ENCODE data around the gene EGFL7.
A peak's percentile ranks its signal among the peaks of the same experiment; 100 is the strongest.
"Not testable (repeated sequence)": the region's sequence is repeated elsewhere in the genome, so short reads cannot be mapped to it uniquely, and the experiment has no call there.

The EGFL7 gene

DNA sequence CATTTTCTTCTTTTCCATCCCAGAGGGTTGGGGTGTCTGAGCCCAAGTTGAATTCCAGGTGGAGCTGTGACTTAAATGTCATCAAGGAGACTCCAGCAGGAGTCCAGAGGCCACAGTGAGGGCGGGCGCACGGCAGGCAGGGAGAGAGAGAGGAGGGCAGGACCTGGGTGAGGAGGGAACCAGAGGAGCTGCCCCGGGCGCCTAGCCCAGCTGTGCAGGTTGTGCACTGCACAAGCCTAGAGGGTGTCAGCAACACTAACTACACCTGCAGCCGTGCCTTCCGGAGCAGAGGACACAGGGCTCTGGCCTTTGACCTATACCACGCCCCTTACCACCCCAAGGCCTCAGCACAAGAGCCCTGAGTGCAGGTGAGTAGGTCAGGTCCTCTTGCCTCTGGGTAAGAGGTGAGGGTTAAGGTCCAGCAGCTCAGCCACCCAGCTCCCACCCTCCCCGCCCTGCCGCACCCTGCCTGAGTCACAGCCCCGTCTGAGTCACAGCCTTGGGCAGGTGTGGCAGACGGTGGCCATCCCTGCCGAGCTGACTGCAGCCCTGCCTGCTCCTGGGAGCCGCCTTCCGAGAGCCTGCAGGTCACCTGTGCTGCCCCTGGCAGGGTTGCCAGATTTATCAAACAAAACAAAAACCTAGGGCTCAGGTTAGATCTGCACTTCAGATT, 30.9 kb downstream of the EGFL7 start:
- no peak for DNase-seq
- intact Hi-C loops (cut with DNase I): no loop called here

GRCh38 chr9:136694163-136694871, 31.6 kb downstream of the EGFL7 start:
- intact Hi-C loops (cut with DNase I): no loop called here
- peak in 1 of 10 donors; percentile 40 for DNase-seq

DNA sequence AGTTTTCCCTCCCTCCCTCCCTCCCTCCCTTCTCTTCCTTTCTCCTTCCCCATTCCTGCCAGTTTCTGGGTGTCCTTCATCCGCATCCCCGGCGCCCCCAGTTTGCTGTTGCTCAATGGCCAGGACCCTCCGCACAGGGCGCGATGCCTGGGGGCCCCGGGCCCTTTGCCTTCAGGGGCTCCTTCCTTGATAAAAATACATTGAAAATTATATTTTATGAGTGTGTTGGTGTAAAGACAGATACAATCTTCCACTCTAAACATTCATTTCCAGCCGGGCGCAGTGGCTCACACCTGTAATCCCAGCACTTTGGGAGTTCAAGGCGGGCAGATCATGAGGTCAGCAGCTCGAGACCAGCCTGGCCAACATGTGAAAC, 32.1 kb downstream of the EGFL7 start:
- intact Hi-C loops (cut with DNase I): no loop called here
- no peak for DNase-seq

DNA sequence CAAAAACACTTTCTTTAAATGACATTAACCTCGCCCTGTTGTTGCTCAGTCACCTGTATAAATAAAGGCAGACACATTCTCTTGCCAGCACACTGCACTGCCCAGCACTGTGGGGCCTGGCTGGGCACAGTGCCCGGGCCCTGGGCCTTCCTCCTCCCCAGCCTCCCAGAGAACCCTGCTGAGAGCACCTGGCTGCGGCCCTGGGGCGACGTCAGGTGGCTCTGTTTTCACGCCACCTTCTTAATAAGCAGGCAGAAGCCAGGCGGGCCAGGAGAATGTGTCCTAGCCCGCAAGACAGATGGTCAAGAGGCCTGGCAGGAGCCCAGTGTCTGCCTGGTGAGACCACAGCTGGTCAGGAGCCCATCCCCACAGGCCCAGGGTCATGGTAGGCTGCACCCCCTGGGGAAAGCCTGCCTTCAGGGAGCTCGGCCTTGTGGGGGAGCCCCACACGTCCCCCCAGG, 32.7 kb downstream of the EGFL7 start:
- no peak for DNase-seq
- intact Hi-C loops (cut with DNase I): no loop called here

- intact Hi-C loops (cut with DNase I): no loop called here
- DNase-seq: no peak
These were observed 33.2 kb downstream of the EGFL7 start for GRCh38 chr9:136695955-136696354.

- intact Hi-C loops (cut with DNase I): no loop called here
- no peak for DNase-seq
These were observed 33.8 kb downstream of the EGFL7 start for GRCh38 chr9:136696502-136696901.

DNA sequence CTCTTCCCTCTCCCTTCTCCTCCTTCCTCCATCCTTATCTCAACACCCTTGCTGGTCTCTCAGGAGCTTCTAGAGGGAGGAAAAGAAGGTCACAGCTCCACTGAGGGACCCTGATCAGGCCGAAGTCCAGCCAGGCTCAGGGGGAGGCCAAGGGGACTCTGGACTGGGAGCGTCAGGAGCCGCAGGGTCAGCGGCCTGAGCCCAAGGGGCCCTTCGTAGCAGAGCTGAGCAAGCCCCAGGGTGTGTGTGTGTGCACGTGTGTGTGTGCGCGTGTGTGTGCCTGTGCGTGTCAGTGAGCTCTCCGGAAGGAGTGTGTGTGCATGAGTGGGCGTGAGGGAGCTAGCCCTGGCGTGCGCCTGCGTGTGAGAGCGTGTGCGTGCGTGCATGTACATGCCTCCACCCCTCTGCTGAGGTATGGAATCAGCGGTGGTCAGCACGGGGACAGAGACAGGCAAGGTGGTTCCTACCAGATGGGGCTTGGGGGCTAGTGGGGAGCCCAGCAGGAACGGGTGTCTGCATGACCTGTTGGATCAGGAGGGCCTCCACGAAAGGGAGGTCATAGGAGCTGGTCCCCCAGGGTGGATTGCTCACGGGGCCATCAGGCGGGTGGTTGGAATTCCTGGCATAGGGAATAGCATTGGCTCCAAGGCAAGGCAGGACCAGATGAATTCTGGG, 34.6 kb downstream of the EGFL7 start:
- intact Hi-C loops (cut with DNase I): no loop called here
- no peak for DNase-seq

- intact Hi-C loops (cut with DNase I): no loop called here
- DNase-seq: no peak
These were observed 35.3 kb downstream of the EGFL7 start for GRCh38 chr9:136697821-136698526.

DNA sequence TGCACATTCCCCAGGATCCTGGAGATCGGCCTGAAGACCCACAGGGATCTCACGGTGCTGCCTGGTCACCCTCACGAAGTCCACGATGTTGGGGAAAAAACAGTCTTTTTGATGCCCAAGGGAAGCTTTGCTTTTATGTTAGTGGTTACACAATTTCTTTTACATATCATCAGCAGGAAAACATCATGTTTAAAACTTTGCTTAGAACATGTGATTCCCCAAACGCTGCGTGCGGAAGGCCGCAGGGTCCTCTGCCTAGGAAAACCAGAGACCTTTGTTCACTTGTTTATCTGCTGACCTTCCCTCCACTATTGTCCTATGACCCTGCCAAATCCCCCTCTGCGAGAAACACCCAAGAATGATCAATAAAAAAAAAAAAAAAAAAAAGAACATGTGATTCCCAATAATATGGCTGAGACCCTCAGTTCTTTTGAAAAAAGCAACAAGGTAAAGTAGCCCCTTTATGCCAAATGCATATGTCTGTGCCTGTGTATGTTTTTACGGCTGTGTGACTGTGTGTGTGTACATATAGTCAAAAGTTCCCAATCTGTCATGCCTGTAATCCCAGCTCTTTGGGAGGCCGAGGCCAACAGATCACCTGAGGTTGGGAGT, 36.0 kb downstream of the EGFL7 start:
- intact Hi-C loops (cut with DNase I): no loop called here
- no peak for DNase-seq

DNA sequence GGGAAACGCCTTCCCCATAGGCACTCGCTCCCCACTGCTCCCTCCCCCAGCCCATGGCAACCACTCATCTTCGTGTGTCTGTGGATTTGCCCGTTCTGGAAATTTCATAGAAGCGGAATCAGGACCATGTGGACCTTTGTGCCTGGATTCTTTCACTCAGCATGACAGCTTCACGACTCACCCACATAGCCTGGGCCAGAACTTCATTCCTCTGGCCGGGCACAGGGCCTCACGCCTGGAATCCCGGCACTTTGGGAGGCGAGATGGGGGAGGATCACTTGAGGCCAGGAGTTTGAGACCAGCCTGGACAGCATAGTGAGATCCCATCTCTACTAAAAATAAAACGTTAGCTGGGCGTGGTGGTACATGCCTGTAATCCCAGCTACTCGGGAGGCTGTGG, 37.6 kb downstream of the EGFL7 start:
- no peak for DNase-seq
- intact Hi-C loops (cut with DNase I): no loop called here

- no peak for DNase-seq
- intact Hi-C loops (cut with DNase I): no loop called here
These were observed 38.4 kb downstream of the EGFL7 start for GRCh38 chr9:136700959-136701667.

DNA sequence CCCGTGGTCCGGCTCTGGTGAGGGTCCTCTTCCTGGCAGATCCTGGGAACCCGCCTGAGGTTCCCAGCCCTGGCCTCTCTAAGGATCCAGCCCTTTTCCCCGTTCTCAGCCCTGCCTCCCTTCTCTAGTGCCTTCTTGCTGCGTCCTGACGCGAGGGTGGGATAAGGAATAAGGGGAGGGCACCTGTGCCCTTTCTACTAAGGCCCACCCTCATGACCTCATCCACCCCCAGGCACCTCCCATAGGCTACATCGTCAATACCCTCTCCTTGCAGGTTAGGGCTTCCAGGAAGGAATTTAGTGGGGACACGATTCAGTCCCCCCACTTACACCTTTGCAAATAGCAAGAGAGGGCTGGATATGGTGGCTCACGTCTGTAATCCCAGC, 38.9 kb downstream of the EGFL7 start:
- intact Hi-C loops (cut with DNase I): no loop called here
- no peak for DNase-seq

DNA sequence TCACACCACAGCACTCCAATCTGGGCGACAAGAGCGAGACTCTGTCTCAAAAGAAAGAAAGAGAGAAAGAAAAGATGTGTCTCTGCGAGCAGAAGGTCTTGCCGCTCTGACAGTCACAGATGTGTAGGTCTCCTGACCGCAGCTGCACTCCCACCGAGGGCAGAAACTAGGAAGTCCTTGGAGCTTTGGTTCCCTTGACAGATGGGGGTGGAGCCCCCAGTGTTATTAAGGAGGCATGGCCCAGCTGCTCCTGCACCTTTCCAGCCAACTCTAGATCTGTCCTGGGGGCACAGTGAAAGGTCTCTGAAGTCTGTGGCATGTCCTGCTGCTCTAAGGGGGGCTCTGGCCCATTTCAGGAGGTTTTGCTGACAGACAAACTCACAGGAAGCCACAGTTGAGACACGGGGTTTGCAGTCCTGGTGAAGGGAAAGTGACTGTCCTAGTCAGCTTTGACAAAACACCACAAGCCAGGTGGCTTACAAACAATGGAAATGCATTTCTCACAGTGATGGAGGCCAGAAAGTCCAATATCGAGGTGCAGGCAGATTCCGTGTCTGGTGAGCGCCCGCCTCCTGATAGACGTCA, 40.7 kb downstream of the EGFL7 start:
- intact Hi-C loops (cut with DNase I): no loop called here
- no peak for DNase-seq

DNA sequence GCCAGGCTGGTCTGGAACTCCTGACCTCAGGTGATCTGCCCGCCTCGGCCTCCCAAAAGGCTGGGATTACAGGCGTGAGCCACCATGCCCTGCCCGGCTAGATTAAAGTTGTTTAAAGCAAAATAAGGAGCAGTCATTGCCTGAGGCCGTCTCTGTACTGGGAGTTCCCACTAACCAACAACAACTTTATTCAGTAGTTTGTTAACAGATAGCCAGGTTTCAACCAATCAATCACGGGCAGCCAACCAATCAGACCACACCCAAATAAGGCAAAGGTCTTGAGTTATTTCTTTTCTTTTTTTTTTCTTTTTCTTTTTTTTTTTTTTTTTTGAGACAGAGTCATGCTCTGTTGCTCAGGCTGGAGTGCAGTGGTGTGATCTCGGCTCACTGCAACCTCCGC, 42.0 kb downstream of the EGFL7 start:
- DNase-seq; intact Hi-C loops (cut with DNase I): not testable (repeated sequence)

DNA sequence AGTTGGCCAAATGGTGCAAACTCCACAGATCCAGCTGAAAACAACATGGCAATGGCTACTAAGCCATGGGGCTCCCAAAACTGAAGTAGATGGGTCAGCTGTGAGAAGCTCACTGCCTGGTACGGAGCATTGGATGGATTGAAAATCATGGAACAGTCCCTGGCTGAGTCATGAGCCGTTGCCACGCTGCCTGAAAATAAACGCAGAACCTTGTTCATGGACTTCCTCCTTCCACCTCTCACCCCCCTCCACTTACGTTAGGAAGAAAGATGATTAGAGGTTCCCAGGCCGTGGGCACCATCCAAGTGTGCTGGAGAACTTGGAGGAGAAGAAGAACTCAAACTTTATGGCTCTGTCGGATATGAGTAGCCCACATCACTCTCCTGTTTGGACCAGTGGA, 42.8 kb downstream of the EGFL7 start:
- no peak for DNase-seq
- intact Hi-C loops (cut with DNase I): no loop called here

- no peak for DNase-seq
- intact Hi-C loops (cut with DNase I): no loop called here
These were observed 44.3 kb downstream of the EGFL7 start for GRCh38 chr9:136707011-136707410.

GRCh38 chr9:136707849-136708517, 45.3 kb downstream of the EGFL7 start:
- intact Hi-C loops (cut with DNase I): no loop called here

DNA sequence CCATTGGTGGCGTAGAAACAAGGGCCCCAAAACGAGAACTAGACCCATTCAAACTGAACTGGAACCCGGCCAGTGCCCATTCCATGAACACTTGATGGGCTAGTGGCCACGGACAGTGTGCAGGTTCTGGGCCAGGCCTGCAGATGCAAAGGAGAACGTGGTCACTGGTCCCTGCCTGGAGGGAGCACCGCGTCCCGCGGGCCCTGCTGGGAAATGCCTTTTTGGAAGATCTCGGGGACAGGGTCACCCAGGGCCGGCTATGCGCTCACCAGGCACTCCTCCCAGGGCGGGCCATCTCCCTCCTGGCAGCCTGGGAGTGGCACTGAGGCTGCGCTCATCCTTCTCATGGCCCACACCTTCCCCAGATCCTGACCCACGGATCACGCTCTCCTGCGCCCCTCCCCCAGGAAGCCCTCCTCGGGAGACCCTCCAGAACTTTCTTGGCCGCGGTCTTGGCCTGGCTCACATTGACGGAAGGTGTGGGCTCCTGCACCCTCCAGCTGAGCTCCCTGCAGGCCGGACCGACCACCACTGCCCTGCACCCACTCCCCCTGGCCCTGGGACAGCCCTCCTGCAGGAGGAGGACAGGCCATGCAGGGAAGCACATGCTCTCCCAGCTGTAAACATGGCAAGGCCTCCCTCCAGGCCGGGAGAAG, 46.9 kb downstream of the EGFL7 start:
- no peak for DNase-seq
- intact Hi-C loops (cut with DNase I): no loop called here

More at GRCh38 chr9:136707849-136708517, 45.3 kb downstream of the EGFL7 start:
- peak in 1 of 10 donors; percentile 70 for DNase-seq

- no peak for DNase-seq
- intact Hi-C loops (cut with DNase I): no loop called here
These were observed 47.8 kb downstream of the EGFL7 start for GRCh38 chr9:136710543-136710942.
